GM04504 (cell line): ENCODE results near the gene CLPTM1.
A peak's percentile ranks its signal among the peaks of the same experiment; 100 is the strongest.

Source experiments
- DNase-seq: peaks from one replicate; pipeline ENCODE4 v3.0.0-alpha.2; 2012; ENCODE audit warnings: low read depth

CLPTM1 gene

GRCh38 chr19:45010306-45010705, 55.1 kb downstream of the CLPTM1 start:
- no peak for DNase-seq

GRCh38 chr19:45011959-45012358, 56.8 kb downstream of the CLPTM1 start:
- DNase-seq = no peak

GRCh38 chr19:45016388-45017314, 61.5 kb downstream of the CLPTM1 start:
- peak; percentile 61 for DNase-seq

- DNase-seq = no peak
Observed at GRCh38 chr19:45019187-45019586, 64.0 kb downstream of the CLPTM1 start.

- DNase-seq = no peak
Observed at GRCh38 chr19:45020071-45020470, 64.9 kb downstream of the CLPTM1 start.

- DNase-seq = no peak
Observed at GRCh38 chr19:45021971-45022370, 66.8 kb downstream of the CLPTM1 start.

GRCh38 chr19:45023048-45023447, 67.9 kb downstream of the CLPTM1 start:
- DNase-seq = no peak

GRCh38 chr19:45025264-45025663, 70.1 kb downstream of the CLPTM1 start:
- DNase-seq = no peak

- DNase-seq = no peak
Observed at GRCh38 chr19:45027371-45027770, 72.2 kb downstream of the CLPTM1 start.

GRCh38 chr19:45030825-45031224, 75.6 kb downstream of the CLPTM1 start:
- DNase-seq = no peak

- no peak for DNase-seq
Observed at GRCh38 chr19:45032421-45032820, 77.2 kb downstream of the CLPTM1 start.

- DNase-seq = no peak
Observed at GRCh38 chr19:45035755-45036154, 80.6 kb downstream of the CLPTM1 start.

GRCh38 chr19:45037393-45038169, 82.4 kb downstream of the CLPTM1 start:
- no peak for DNase-seq

- peak; percentile 78 for DNase-seq
Observed at GRCh38 chr19:45038931-45039893, 84.0 kb downstream of the CLPTM1 start, which contains the start of gene CLASRP. Gene CLASRP (plus strand): TSS chr19:45039045. CDS start chr19:45040213, 1,168 bp downstream.

GRCh38 chr19:45040059-45040771, 85.0 kb downstream of the CLPTM1 start:
- no peak for DNase-seq

GRCh38 chr19:45041125-45041524, 85.9 kb downstream of the CLPTM1 start:
- no peak for DNase-seq
